Osteocyte (in vitro differentiated cells): ENCODE data around the gene STX4. TPM values are rescaled to one million over a fixed set of nuclear protein-coding genes. Genes with fewer than 3 reads are reported as not detected.

Experiments
- DNase-seq: peaks from one replicate; pipeline ENCODE4 v3.0.0; 2021; ENCODE audit warnings: mixed read lengths; ENCODE audit not compliant: unreplicated experiment; ENCODE audit errors: extremely low spot score
- H3K27ac Mint-ChIP-seq: one replicate; pipeline ENCODE4 v1.8.0; 2021; ENCODE audit warnings: mild to moderate bottlenecking, mixed read lengths; ENCODE audit not compliant: unreplicated experiment
- H3K27me3 Mint-ChIP-seq: one replicate; pipeline ENCODE4 v1.8.0; 2021; ENCODE audit warnings: mixed read lengths; ENCODE audit not compliant: unreplicated experiment
- H3K36me3 Mint-ChIP-seq: one replicate; pipeline ENCODE4 v1.8.0; 2021; ENCODE audit warnings: mixed read lengths; ENCODE audit not compliant: unreplicated experiment
- H3K4me1 Mint-ChIP-seq: one replicate; pipeline ENCODE4 v1.8.0; 2021; ENCODE audit warnings: mixed read lengths; ENCODE audit not compliant: unreplicated experiment
- H3K4me3 Mint-ChIP-seq: one replicate; pipeline ENCODE4 v1.8.0; 2021; ENCODE audit warnings: mild to moderate bottlenecking, moderate library complexity, mixed read lengths; ENCODE audit not compliant: unreplicated experiment
- H3K9me3 Mint-ChIP-seq: one replicate; pipeline ENCODE4 v1.8.0; 2021; ENCODE audit warnings: mixed read lengths; ENCODE audit not compliant: unreplicated experiment
- total RNA-seq: library from RNA; stranded (reverse); gene quantifications from 2 replicates; pipeline ENCODE4 v1.2.1, GENCODE V29; 2021
- TF ChIP-seq, protein P1 (sequence below): fragments of 200-600 bp; sonication (generic); IDR thresholded peaks from 2 replicates; pipeline ENCODE4 v1.5.0; 2021; ENCODE audit warnings: antibody characterized with exemption, mild to moderate bottlenecking, moderate library complexity

The STX4 gene
- total RNA-seq, 1 donor from 2014 or later: 53.4 TPM

- peaks cover 26% of the 10 kb centered on the region for H3K4me1 Mint-ChIP-seq
- H3K4me3 Mint-ChIP-seq: peak within 1 kb of the TSS; percentile 98
- H3K9me3 Mint-ChIP-seq: no peaks in the 10 kb centered on the region
- no peaks in the 10 kb centered on the region for H3K27me3 Mint-ChIP-seq
- H3K36me3 Mint-ChIP-seq: peaks cover 14% of the 10 kb centered on the region
- DNase-seq: peak; percentile 99
- TF ChIP-seq, protein P1, sequence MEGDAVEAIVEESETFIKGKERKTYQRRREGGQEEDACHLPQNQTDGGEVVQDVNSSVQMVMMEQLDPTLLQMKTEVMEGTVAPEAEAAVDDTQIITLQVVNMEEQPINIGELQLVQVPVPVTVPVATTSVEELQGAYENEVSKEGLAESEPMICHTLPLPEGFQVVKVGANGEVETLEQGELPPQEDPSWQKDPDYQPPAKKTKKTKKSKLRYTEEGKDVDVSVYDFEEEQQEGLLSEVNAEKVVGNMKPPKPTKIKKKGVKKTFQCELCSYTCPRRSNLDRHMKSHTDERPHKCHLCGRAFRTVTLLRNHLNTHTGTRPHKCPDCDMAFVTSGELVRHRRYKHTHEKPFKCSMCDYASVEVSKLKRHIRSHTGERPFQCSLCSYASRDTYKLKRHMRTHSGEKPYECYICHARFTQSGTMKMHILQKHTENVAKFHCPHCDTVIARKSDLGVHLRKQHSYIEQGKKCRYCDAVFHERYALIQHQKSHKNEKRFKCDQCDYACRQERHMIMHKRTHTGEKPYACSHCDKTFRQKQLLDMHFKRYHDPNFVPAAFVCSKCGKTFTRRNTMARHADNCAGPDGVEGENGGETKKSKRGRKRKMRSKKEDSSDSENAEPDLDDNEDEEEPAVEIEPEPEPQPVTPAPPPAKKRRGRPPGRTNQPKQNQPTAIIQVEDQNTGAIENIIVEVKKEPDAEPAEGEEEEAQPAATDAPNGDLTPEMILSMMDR: no peak
- peak within 1 kb of the TSS; percentile 96 for H3K27ac Mint-ChIP-seq
These were observed 40.8 kb downstream of the STX4 start, which contains the start of the genes ZNF646 and ZNF668 for GRCh38 chr16:31073970-31074813. TSS of gene ZNF646 (plus strand) at chr16:31074422. CDS start at chr16:31076325, 1,903 bp downstream. TSS of gene ZNF668 (minus strand) at chr16:31074240. CDS start at chr16:31064459, 9,781 bp downstream.

- no peaks in the 10 kb centered on the region for H3K9me3 Mint-ChIP-seq
- TF ChIP-seq, protein P1: no peak
- no peak for DNase-seq
- no peaks in the 10 kb centered on the region for H3K27me3 Mint-ChIP-seq
- H3K36me3 Mint-ChIP-seq: peaks cover 18% of the 10 kb centered on the region
- H3K27ac Mint-ChIP-seq: peak overlapping the region; percentile 96
- H3K4me1 Mint-ChIP-seq: peaks cover 26% of the 10 kb centered on the region
- H3K4me3 Mint-ChIP-seq: peak overlapping the region; percentile 98
These were observed 41.4 kb downstream of the STX4 start for GRCh38 chr16:31074814-31075183.

GRCh38 chr16:31076319-31076718 is 43.0 kb downstream of the STX4 start:
- H3K27ac Mint-ChIP-seq: no peak overlapping the region
- peaks cover 27% of the 10 kb centered on the region for H3K4me1 Mint-ChIP-seq
- DNase-seq: no peak
- peaks cover 21% of the 10 kb centered on the region for H3K36me3 Mint-ChIP-seq
- TF ChIP-seq, protein P1: no peak
- no peaks in the 10 kb centered on the region for H3K27me3 Mint-ChIP-seq
- no peaks in the 10 kb centered on the region for H3K9me3 Mint-ChIP-seq
- H3K4me3 Mint-ChIP-seq: peak overlapping the region; percentile 51

- no peak for DNase-seq
- H3K27ac Mint-ChIP-seq: no peak overlapping the region
- TF ChIP-seq, protein P1: no peak
These were observed 43.7 kb downstream of the STX4 start for GRCh38 chr16:31077024-31077423.

More at GRCh38 chr16:31077024-31077423, 43.7 kb downstream of the STX4 start:
- H3K4me3 Mint-ChIP-seq: no peak overlapping the region
- H3K27me3 Mint-ChIP-seq: no peaks in the 10 kb centered on the region
- H3K9me3 Mint-ChIP-seq: no peaks in the 10 kb centered on the region
- peaks cover 21% of the 10 kb centered on the region for H3K36me3 Mint-ChIP-seq
- H3K4me1 Mint-ChIP-seq: peaks cover 20% of the 10 kb centered on the region
